Stimulated activated CD8-positive, alpha-beta memory T cell treated with anti-CD3 and anti-CD28 coated beads, Interleukin-15, amount 100 ng/mL, for 4 hours (primary cell): ENCODE results near the gene MSANTD2.

Source experiments
- DNase-seq, 2 donors: peaks; one replicate each; pipeline ENCODE4 v3.0.0-alpha.2; 2020; ENCODE audit warnings: low read depth in 2 of 2

The MSANTD2 gene

DNA sequence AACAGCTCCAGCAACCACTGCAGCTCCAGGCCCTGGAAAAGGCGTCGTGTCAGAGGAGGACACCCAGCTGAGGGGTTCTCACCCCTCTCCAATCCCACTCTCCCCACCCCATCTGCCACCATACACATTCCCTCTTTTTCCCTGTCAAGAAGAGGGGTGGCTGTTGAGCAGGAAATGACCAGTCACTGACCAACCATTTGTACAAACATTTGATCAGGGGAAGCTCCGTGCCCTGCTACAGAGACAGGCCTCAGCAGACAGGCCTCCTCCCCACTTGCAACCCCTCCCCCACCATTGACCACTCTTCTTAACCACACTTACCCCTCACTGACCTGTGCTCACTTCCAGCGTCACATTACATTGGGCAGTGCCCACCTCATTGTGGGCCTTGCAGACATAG is 45.9 kb downstream of the MSANTD2 start:
- no peak for DNase-seq

DNA sequence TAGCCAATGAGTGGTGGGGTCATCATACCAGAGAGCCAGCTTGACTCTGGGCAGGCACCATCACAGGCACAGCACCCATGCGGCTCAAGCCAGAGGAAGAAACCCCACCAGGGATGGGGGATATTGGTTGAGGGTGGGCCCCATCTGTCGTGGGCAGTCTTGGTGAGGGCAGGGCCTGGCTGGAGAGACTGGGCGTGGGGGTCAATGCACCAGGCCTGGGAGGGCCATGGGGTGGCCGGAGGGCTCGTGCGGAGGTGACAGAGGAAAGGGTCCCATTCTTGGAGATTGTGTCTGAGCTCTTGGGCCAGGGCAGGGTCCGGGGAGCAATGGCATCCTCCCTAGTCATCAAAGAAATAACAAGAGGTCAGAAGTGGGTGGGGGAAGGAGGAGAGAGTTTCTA is 46.6 kb downstream of the MSANTD2 start:
- DNase-seq, result no peak

DNA sequence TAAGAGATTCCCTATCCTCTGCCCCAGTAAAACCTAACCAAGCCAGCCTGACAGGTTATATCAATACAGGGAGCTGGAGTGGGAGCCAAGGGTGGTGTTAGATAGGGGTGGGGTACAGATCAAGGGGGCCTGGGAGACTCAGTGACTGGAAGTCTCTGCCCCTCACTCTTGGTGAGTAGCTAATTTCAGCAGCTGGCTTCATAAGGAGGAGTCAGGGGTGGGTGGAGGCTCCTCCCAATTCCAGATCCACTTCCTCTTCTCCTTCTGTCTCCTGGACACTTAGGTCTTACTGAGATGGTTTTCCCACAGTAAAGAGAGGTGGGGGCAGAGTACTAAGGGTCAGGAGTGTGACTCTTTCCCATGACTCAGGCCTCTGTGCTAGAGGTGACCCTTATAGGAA is 47.0 kb downstream of the MSANTD2 start:
- DNase-seq, result no peak

DNA sequence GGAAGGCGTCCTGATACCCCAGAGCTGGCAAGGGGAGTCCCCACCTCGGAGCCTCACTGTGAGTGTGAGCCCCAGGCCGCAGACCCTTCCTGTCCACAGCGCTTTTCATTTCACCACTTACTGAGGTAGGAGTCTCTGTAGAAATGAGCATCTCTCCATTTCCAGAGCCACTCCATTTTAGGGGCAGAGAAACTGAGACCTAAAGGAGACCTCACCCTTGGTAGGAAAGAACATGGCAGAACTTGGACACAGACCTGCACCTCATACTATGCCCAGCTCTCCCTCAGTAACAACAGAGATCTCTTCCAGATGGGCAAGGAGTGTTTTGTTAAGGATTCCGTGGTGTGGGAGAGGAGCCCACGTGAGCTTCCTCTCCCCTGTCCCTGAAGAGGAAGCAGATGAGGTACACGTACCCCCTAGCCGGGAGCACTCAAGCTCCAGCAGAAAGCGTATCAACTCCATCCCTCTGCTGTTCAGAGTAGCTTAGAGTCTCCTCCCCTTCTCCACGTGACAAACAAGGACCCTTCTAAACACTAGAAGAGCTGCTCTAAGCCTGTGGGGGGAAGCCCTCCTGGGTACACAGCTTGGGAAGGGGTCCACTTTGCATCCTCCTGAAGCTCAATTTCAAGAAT is 47.6 kb downstream of the MSANTD2 start:
- no peak for DNase-seq

DNA sequence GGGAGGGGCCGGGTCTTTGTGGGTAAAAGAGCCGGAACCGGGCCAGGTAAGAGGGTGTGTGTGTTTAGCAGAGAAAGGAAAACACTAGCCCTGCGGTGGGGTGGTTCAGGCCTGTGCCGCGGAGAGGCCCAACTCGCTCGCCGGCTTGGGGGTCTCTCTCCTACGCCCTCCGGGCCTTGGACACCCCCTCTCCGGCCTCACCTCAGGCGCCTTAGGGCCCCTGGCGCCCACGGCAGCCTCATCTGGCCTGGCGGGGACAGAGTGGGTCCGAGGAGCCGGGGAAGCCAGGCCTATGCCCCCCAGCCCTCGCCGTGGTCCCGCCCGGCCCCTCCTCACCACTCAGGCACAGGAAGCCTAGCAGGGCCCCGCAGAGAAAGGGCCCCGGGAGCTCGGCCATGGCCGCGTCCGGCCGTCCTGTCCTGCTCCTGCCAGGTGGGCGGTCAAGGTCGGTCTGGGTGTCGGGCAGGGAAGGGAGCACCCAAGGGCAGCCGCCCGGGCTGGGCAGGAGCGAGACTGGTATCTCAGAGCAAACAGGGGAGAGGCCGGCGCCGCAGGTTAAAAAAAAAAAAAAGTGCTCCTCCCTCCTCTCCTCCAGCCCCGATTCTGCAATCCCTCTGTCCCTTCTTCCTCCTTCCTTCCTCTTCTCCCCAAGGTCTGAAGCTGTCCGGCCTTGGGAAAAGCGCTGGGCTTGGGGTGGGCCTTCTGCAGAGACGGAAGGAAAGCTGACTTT is 48.3 kb downstream of the MSANTD2 start, which contains the start of gene VSIG2:
Gene VSIG2 (minus strand): TSS at position 515 of the 730 bp plus-strand sequence. CDS start 118 bp downstream, at position 397.
- DNase-seq, result no peak

DNA sequence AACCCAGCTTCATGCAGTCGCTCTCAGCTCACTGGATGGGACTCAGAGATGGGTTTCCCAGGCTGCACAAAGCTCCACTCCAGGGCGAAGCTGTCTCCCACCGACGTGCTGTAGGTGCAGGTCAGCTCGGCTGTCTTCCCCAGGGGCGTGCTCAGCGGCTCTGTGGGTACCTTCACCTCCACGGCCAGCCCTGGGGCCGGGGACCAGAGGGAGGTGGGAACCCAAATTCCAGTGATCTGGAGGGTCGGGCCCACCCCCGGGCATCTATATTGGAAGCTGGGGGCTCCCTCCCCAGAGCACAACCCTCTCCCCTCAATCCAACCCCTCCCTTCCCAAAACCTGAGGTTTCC is 48.8 kb downstream of the MSANTD2 start:
- no peak for DNase-seq

DNA sequence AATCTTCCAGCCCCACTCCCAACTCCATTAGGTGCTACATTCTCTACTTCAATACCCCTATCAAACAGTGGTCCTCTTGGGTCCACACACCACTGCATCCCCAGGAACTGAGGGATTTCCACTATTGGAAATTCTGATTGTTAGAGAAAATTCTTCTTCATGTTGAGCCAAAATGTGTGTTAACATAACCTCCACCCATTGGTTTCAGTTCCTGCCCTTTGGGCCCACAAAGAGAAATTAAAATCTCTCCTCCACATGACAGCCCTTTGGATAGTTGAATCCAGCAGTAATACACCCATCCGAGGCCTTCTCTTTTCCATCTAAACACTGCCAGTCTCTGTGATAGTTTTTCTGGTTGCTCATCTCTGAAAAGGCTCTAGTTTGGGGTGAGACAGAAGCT is 50.3 kb downstream of the MSANTD2 start:
- DNase-seq, result no peak

DNA sequence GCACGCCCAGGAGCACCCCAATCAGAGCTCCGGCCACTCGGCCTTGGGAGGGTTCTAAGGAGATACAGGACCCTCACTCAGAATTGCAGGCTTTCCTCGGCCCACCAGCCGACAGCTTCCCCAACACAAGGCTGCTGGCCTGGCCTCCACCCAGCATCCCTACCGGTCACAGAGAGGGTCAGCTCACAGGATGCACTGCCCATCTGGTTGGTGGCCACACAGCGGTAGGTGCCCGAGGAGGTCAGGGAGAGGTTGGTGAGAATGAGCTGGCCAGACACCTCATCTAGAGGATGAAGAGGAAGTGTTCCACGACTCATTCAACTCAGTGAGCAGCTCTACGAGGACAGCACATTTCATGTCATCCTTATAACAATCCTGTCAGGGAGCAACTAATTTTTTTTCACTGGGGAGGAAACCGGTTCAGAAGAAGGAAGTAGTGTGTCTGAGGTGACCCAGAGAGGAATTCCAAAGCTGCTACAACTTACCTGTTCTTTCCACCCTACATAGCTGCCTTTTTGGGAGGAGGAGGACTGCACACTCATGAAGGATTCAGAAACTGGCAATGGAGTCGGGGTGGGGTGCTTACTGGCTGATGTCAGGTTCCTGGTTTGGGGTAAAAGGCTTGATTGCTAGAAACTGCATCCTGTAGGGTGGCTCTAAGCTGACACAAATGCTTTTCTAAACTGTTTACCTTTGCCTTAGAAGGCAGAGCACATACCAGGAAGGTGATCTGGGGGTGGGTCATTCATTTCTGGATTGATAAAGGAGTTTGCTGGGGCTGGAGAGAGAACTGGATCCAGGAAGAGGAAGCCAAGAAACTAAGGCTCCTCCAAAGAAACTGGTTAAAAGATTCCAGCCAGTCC is 51.5 kb downstream of the MSANTD2 start:
- DNase-seq, result no peak

DNA sequence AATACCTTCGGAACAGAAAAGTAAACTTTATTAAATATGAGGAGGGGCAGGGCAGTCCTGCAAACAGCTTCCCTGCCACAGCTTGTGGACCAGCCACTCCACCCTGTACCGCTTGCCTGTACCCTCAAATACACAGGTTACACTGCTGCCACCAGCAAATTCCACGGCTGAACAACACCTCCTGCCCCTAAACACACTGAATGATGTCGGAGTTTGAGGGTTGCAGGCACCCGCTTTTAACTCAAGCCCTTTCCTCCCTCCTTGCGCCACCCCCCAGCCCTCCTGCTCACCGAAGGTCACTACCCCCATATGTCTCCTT is 52.1 kb downstream of the MSANTD2 start:
- no peak for DNase-seq

DNA sequence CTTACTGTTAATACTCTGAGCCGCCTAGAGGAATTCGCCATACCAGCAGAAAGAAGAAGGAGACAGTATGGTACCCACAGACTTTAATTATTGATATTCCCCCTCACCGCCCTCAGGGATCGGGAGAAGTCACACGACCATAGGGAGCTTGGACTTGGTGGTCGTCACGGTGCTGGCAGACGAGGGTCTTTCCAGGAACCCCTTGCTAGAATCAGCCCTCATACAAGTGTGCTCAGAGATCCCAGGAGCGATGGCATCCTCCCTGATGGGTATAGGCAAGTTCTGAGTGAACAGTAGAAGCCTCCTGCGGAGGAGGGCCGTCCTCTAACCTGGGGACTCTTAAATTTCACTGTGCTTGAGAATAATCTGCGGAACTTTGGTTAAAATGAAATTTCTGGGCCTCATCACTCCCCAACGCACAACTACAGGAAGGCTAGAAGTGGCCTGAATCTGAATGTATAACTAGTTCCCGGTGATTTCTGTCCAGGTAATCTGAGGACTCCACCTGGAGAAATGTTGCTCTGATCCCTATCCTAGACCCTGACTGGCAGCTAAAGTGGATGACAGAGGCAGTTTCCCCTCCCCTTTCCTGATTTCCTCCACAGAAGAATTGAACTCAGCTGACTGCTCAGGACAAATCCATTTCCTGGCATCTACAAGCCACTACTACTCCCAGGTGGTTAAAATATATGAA is 52.7 kb downstream of the MSANTD2 start:
- DNase-seq, result no peak

DNA sequence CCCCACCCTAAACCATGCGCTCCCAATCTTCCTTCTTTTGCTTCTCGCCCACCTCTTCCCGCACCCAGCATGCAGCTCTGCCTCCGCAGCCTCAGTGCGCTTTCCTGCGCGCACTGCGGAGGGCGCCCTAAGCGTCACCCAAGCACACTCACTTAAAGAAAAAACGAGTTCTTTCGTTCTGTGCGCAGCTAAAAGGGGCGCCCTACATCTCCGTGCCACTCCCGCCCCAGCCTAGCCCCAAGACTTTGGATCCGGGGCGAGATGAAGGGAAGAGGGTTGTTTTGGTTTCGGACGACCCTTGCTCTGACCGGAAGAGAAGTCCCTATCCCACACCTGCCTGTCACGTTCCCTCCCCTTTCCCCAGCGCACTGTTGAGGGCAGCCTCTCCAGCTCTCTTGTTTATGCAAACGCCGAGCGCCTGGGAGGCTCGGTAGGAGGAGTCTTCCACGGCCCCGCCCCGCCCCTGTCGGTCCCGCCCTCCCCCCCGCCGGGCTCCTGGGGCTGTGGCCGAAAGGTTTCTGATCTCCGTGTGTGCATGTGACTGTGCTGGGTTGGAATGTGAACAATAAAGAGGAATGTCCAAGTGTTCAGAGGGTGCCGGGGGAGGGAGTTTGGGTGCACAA is 53.5 kb downstream of the MSANTD2 start:
- peak; percentile 54 to 57 for DNase-seq

DNA sequence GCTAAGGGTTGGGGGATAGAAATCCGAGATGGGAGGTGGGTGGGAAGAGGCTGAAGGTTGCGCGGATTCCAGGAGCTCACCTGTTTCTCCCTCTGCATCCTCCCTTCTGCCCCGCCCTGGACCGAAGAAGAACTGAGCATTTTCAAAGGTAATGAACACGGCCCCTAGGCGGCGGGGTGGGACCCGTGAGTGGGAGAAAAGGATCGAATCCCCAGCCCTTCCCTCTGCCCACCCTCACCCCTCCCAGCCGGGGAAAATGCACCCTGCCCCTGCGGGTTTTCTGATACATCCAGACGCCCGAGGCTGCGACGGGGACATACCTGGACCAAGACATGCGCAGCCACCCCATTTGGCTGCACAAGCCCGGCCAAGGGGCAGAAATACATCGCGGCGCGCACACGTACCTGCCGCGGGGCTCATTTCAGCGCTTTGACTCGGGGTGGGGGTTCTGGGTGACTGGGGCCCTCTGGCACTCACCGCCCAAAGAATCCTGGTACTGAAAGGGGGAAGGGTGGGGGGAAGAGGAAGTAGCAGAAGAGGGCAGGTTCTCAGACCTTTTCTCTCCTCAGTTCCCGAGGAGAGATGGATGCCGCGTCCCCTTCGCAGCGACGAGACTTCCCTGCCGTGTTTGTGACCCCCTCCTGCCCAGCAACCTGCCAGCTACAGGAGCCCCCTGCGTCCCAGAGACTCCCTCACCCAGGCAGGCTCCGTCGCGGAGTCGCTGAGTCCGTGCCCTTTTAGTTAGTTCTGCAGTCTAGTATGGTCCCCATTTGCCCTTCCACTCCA is 54.2 kb downstream of the MSANTD2 start:
- no peak for DNase-seq

DNA sequence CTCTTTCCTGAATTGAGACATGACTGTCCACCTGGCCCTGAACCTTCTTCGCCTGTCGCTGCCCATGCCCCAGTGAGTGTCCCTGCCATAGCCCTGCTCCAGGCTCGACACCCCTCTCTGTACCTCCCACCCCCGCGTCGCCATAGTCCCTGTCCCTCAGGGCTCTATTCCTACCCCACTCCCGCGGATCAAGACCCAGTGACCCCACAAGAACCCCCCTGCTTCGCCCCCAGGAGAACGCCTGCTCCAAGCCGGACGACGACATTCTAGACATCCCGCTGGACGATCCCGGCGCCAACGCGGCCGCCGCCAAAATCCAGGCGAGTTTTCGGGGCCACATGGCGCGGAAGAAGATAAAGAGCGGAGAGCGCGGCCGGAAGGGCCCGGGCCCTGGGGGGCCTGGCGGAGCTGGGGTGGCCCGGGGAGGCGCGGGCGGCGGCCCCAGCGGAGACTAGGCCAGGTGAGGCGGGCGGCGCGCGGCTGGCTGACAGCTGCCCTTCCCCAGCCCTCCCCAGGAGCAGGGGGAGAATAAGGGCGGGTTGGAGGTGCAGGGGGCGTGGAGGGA is 54.9 kb downstream of the MSANTD2 start:
- DNase-seq, result no peak

DNA sequence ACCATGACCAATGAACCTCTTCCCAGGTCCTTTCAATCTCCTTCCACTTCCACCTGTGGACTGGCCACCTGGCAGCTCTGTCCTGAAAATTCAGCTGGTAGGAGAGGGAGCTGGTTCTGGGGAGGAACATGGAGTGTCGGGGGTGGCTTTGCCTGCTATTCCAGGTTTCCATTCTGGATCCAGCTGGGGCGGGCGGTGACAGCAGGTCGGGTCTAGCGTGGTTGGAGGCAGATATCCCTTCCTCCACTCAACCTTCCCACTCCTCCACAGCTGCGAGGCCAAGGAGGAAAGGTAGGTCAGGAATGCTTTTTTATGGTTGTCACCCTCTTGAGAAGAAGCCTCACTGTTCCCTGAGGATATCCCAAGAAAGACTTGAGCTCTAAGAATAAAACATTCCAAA is 57.2 kb downstream of the MSANTD2 start:
- no peak for DNase-seq

DNA sequence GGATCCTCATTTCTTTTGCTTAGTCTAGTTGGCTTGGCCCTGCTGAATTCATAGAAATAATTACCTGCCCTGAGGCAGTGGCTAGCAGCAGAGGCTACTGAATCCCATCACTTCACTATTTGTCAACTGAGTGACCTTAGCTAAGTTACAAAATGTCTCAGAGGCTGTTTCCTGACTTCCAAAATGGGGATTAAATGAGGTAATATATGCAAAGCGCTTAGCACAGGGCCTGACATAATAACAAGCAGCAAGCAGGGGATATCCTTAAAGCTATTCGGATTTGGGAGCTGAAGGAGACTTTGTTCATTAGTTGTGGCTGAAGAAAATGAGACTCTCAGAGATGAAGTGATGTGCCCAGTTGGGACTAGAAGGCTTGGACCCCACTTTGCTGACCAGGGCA is 57.7 kb downstream of the MSANTD2 start:
- DNase-seq, result no peak

DNA sequence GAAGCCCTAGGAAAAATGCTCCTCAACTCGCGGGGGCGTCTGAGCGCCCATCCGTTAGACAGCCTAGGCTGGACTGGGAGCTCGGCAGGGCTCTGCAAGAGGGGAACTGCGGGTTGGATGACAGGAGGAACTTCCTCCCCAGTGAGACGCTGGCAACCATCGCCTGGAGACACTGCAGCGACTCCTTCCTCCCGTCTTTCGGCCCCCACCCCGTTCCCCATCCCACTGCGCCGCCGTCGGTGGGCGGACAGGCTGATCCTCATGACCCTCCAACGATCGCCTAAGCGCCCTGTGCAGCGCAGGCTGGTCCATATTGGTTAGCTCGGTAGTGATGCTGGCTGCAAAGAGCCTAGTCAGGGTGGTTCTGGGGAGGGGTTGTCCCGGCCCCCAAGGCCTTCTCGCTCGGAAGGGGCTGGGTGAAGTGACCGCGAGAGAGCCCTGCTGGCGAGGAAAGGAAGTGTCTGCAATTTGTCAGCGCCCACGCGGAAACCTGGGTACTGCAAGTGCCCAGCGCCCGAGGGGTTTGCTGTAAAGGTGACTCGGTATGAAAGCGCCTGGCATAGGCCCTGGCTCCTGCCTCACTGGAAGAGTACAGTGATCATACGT is 59.8 kb downstream of the MSANTD2 start:
- DNase-seq, result peak in 1 of 2 donors; percentile 22

DNA sequence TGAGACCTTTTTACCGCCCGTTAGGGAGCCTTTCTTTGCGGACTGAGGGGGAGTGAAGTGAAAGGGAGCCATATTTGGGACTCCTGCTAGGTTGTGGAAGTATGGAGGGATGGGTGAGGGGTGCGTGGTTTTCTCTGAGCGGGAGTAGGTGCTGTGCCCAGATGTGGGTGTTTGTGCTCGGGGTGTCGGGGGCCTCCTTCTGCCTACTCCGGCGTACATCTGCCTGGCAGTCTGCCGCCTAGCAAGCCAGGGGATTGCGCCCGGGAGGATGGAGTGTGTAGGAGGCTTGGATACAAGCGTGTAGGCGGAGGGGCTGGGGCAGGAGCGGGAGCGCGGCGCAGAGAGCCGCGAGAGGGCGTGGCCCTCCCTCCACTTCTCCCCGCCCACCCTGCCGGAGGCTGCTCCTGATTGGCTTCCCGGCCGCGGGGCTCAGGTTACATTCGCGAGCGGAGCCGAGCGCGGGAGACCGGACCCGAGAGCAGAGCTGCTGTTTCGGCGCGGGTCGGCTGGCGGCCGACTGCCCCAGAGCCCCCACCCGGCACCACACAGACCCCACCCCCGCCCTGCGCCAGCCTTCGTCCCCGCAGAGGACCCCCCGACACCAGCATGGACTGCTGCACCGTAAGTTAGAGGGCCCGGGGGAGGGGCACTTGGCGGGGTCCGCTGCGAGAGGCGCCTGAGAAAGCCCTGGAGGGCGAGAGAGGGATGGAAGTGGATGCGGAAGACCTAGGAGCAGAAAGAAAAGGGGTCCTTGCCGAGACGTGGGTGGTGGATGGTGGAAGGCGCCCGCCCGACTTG is 60.5 kb downstream of the MSANTD2 start, which contains the start of gene NRGN:
Gene NRGN (plus strand): TSS at position 464 of the 798 bp plus-strand sequence. CDS start 143 bp downstream, at position 607.
- DNase-seq, result peak; percentile 53 to 61

DNA sequence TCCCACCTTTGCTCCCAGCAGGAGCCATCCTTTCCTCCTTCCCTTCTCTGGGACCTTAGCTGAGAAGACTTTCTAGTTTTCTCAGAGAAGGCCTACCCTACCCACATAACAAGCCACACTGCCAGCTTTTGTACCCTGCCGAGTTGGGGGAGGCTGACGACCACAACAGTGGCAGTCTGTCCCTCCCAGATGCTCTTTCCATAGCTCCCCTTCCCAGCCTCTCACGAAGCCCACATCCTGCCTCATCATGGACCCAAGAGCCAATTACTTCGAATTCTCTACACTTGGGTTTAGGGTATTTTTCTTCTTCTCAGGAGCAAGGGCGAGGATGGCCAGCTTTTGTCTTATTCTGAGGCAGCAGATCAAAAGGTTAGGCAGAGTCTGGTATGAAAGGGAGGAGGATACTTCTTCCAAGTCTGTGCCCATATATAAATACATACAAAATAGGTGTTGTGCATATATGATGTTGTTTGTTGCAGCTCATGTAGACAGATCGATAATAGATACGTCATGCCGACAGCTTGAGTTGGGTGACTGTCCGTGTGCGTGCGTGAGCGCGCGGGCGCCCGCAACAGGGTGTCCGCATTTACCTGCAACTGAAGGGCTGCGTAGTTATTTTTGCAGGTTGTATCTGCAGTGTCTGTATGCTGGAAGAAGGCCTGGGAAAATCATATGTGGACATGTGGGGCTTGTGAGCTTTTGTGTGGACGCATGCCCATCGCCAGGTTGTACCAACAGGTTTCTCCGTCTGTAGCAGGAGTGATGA is 61.3 kb downstream of the MSANTD2 start:
- no peak for DNase-seq
